Stimulated activated CD8-positive, alpha-beta memory T cell treated with anti-CD3 and anti-CD28 coated beads, Interleukin-15, amount 100 ng/mL, for 4 hours (primary cell): ENCODE results near the gene VDR.
"Not testable (repeated sequence)": the region's sequence is repeated elsewhere in the genome, so short reads cannot be mapped to it uniquely, and the experiment has no call there.

Experiments
- DNase-seq, 2 donors: peaks; one replicate each; pipeline ENCODE4 v3.0.0-alpha.2; 2020; ENCODE audit warnings: low read depth in 2 of 2

VDR gene

GRCh38 chr12:47846294-47846996 lies 58.3 kb downstream of the VDR start:
- DNase-seq = no peak

- no peak for DNase-seq
These were observed 59.7 kb downstream of the VDR start for GRCh38 chr12:47845081-47845480.

GRCh38 chr12:47844264-47845019 lies 60.4 kb downstream of the VDR start:
- no peak for DNase-seq

GRCh38 chr12:47843226-47843980 lies 61.4 kb downstream of the VDR start:
- no peak for DNase-seq

- DNase-seq = not testable (repeated sequence)
These were observed 62.3 kb downstream of the VDR start for GRCh38 chr12:47842543-47842942.

- DNase-seq = no peak
These were observed 62.9 kb downstream of the VDR start for GRCh38 chr12:47841910-47842309.

- no peak for DNase-seq
These were observed 63.3 kb downstream of the VDR start for GRCh38 chr12:47841501-47841900.

- no peak for DNase-seq
These were observed 64.2 kb downstream of the VDR start for GRCh38 chr12:47840571-47840970.

- DNase-seq = no peak
These were observed 65.4 kb downstream of the VDR start for GRCh38 chr12:47839214-47839876.

- no peak for DNase-seq
These were observed 66.4 kb downstream of the VDR start for GRCh38 chr12:47838286-47838931.

- no peak for DNase-seq
These were observed 67.3 kb downstream of the VDR start for GRCh38 chr12:47837190-47838171.

GRCh38 chr12:47835831-47836155 lies 69.0 kb downstream of the VDR start:
- DNase-seq = no peak

- DNase-seq = no peak
These were observed 69.6 kb downstream of the VDR start for GRCh38 chr12:47835006-47835830.

- no peak for DNase-seq
These were observed 70.4 kb downstream of the VDR start for GRCh38 chr12:47834199-47834903.

- DNase-seq = no peak
These were observed 71.2 kb downstream of the VDR start for GRCh38 chr12:47833591-47834012.

- DNase-seq = no peak
These were observed 72.4 kb downstream of the VDR start for GRCh38 chr12:47832263-47832933.

- no peak for DNase-seq
These were observed 75.2 kb downstream of the VDR start for GRCh38 chr12:47829584-47829983.

GRCh38 chr12:47828976-47829482 lies 75.8 kb downstream of the VDR start:
- no peak for DNase-seq
